Left ventricle myocardium superior (tissue), 1 donor: ENCODE data around the gene MYO3B. TPM values are rescaled to one million over a fixed set of nuclear protein-coding genes. Genes with fewer than 3 reads are reported as not detected.

Experiments used
- ATAC-seq: fragments of 200-7000 bp; cut with Tn5 transposase; one replicate; pipeline ENCODE4 v1.9.1; 2020; ENCODE audit warnings: mild to moderate bottlenecking, moderate library complexity
- DNase-seq: peaks from one replicate; pipeline ENCODE4 v3.0.0-alpha.2; 2020
- intact Hi-C: fragments of 100-400 bp; cut with micrococcal nuclease; formaldehyde crosslinking; loops from one replicate; pipeline ENCODE4 v1.11.0; 2022
- total RNA-seq: library from RNA; stranded (reverse); fragmentation: NEBNext Ultra II Directional; extraction: Animal tissue kit (Norgen Biotek cat#: 25700); gene quantifications from one replicate; pipeline ENCODE4 v1.2.1, GENCODE V29; 2021
- donor health status: DM: no; HTN: yes; CAD: no; lungs with severe emphysema.

MYO3B gene
- total RNA-seq, 1 donor from 2014 or later: 0.05 TPM

GRCh38 chr2:170161516-170162270 is 16.3 kb upstream of the MYO3B start:
- intact Hi-C loops: no loop called here

DNA sequence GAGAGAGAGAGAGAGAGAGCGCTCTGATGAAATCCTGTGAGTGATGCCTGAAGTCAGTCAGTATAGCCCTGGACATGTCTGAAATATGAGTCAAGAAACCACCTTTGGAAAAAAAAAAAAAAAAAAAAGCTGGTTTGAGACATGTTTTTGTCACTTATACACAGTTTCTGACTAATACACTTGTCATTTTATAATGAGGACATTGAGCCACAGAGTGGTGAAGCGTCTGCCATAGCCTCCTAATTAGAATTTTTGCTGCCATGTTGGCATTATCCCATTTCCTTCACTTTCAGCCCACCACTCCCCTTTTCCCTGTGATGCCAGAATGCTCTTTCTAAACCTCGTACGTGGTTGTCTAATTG is 15.7 kb upstream of the MYO3B start:
- ATAC-seq: no peak
- DNase-seq: no peak
- intact Hi-C loops: no loop called here

More at GRCh38 chr2:170161516-170162270, 16.3 kb upstream of the MYO3B start:
- no peak for ATAC-seq
- no peak for DNase-seq

GRCh38 chr2:170163411-170164065 is 14.4 kb upstream of the MYO3B start:
- ATAC-seq (no peak), DNase-seq (no peak)
- intact Hi-C loops: no loop called here

DNA sequence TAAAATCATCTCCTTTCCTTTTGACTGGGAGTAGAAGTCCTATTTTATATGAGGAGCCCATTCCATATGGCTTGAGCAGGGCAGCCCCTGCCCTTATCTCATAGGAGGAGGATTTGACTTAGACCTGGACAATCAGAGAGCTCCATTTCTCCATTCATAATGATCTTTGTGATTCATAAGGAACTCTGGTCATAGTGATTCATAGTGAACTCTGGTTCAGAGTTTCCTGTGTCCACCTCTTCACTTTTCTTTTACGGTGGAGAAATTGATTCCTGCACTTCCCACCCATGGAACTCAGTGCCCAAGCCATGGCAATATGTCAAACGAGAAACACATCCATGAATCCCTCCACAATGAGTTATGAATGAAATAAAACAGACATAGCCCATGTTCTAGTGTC is 12.8 kb upstream of the MYO3B start:
- ATAC-seq: no peak
- intact Hi-C loops: no loop called here
- DNase-seq: no peak

- no peak for ATAC-seq
- DNase-seq: no peak
- intact Hi-C loops: no loop called here
Observed at GRCh38 chr2:170166735-170167134, 11.2 kb upstream of the MYO3B start.

DNA sequence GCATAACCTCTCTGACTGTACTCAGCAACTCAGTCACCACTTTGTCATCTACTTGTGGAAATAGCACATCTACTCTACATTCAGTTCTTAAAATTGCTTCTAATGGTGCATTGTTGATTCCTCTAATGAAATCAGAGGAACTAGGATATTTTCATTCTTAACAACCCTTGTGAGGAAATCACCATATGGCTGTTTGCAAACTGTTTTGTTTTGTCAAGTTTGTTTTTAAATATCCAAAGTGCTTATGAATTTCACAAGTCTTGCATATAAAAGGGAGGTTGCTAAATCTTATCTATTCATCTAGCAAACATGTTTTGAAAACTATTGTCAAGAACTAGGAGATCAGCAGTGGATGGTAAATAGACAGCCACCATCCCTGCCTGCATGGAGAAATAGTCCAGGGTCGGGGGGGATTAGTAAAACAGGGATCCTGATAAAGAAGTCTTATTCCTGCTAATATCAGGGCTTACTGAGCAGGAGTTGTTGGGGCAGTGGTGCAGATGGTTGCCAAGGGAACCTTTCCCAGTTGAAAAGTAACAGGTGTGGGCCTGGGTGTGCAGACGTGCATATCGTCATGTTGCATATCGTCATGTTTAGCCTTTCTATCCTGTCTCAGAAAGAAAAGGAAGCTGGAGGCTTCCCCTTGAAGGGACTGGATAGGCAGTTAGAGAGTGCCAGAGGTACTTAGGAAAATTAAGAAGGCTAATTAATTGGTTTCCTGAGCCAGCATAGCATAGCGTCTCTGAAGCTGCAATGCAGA is 7.5 kb upstream of the MYO3B start:
- no peak for DNase-seq
- ATAC-seq: no peak
- intact Hi-C loops: no loop called here

DNA sequence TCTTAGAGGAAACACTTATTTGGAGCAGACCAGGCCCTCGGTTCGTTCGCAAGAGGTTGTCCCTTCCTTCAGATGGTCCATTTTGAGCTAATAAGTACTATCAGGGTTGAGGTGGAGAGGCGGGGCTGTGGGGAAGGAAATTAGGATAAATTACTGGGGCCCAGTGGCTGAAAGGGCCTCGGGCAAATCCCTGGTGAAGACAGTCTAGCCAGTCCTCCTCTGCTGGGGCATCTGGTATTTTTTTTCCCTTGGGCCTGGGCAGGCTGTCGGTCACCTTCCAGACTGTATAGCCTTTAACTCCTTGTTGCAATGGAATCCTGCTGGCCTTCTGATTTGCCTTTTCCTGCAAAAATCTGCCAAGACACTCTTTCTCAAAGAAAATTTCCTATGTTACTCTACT is 1.7 kb upstream of the MYO3B start:
- intact Hi-C loops: no loop called here
- DNase-seq (no peak), ATAC-seq (no peak)

- no peak for DNase-seq
- intact Hi-C loops: no loop called here
- no peak for ATAC-seq
Observed at GRCh38 chr2:170180031-170180566, 2.2 kb downstream of the MYO3B start.

DNA sequence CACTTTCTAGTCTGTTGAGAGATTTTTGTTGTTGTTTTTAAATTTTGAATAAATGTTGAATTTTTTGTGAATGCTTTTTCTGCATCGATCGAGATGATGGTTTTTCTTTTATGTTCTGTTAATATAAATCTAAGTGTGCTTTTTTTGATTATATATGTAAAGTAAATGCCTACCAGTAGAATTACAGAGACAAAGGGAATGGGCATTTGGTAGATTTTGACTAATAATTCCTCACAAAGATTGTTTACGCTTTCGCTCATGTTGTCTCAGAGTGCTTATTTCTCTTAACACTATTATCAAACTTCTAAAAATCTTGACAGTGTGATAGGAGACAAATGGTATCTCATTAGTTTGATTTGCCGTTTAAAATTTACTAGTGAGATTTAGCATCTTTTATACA is 3.7 kb downstream of the MYO3B start:
- intact Hi-C loops: no loop called here
- DNase-seq: no peak
- ATAC-seq: no peak

- no peak for ATAC-seq
- intact Hi-C loops: no loop called here
- no peak for DNase-seq
Observed at GRCh38 chr2:170185319-170185718, 7.4 kb downstream of the MYO3B start.

- ATAC-seq (no peak), DNase-seq (no peak)
- intact Hi-C loops: no loop called here
Observed at GRCh38 chr2:170189757-170190156, 11.8 kb downstream of the MYO3B start.

- intact Hi-C loops: no loop called here
- ATAC-seq (no peak), DNase-seq (no peak)
Observed at GRCh38 chr2:170190172-170190571, 12.2 kb downstream of the MYO3B start.

GRCh38 chr2:170191166-170191866 is 13.4 kb downstream of the MYO3B start:
- ATAC-seq (no peak), DNase-seq (no peak)
- intact Hi-C loops: no loop called here

- no peak for ATAC-seq
- intact Hi-C loops: no loop called here
- no peak for DNase-seq
Observed at GRCh38 chr2:170196963-170197362, 19.0 kb downstream of the MYO3B start.

GRCh38 chr2:170201275-170201674 is 23.3 kb downstream of the MYO3B start:
- DNase-seq: no peak
- intact Hi-C loops: no loop called here
- ATAC-seq: no peak

DNA sequence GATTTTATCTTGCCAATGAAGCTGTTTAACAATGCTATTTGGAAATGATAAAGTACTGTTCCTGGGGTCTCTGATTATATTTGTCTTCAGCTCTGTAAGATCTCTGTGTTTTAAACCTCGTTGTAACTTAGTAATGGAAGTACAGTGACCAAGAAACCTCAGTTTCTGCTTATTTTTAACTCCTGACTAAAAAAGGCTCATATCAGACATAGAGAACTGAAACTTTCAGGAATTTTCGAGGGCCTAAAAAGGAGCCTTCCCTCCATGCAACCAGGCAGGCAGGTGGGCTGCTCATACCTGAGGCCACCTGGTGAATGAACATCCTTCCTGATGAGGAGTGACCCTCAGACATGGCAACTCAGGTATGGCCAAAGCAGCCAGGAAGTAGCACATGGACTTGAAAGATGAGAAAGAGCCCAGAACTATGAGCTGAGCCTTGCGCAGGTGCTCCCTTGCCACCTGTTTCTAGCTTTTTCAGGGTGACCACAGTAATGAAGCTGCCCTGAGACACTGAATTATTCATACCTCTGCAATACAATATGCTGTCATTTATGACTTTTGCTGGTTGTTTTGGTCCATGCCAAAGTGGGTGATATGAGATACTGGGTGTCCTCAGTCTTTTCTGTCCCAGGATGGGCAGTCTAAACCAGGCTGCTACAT is 23.9 kb downstream of the MYO3B start:
- ATAC-seq (no peak), DNase-seq (no peak)
- intact Hi-C loops: no loop called here

DNA sequence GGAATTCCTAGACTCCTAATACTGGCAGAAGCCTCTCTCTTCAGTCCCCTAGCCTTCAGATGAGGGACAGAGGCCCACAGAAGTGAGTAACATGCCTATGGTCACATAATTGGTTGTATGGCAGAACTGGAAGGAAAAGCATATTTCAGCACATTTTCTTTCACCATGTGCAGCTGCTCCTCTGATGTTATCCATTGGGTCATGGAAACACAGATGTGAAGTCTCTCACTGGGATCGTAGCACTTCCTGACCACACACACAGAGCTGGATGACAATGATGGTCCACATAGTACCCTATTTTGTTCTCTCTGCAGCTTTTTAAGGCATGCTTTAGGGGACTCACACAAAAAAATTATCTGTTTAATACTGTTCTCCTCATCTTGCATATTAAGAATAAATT is 24.5 kb downstream of the MYO3B start:
- intact Hi-C loops: no loop called here
- DNase-seq: no peak
- peak; percentile 74 for ATAC-seq

GRCh38 chr2:170204298-170204951 is 26.5 kb downstream of the MYO3B start:
- DNase-seq (no peak), ATAC-seq (no peak)
- intact Hi-C loops: no loop called here

- no peak for ATAC-seq
- intact Hi-C loops: no loop called here
- DNase-seq: no peak
Observed at GRCh38 chr2:170206246-170206645, 28.3 kb downstream of the MYO3B start.
